AG08396 (cell line): Measurements from ENCODE around the gene SNRNP25.
A peak's percentile ranks its signal among the peaks of the same experiment; 100 is the strongest.

Experiments
- DNase-seq: peaks from one replicate; pipeline ENCODE4 v3.0.0; 2012; ENCODE audit warnings: low spot score, mixed read lengths

SNRNP25 gene

DNA sequence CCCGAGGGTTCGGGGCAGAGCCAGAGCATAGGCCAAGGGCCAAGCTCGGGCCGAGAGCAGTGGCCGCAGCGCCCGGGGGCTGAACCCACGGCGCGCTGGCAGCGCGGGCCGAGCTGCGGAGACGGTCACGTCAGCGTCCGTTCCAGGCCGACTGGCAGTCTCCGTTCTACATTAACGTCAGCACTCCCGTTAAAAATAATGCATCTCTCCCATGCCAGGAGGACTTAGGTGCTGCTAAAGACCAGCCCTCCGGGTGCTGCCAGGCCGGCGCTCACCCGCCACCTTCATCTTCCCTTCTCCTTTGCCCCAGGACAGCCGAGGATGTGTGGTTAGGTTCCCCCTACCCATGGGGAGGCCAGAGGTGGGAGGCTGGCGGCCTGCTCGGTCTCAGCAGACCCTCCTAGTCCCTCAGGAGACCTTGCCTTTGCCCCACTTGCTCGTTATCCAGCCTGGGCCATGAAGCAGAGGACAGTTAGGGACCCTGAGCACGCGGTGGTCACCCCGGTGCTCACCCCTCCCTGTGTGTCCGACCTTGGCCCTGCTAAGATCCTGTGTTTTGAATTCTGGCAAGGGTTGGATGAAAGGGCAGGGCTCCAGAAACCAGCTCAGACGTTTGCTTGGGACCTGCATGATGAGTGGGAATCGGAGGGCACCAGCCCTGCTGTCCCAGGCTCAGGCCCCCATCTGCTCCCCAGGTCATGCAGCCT lies 25.0 kb downstream of the SNRNP25 start:
- DNase-seq = peak; percentile 74

DNA sequence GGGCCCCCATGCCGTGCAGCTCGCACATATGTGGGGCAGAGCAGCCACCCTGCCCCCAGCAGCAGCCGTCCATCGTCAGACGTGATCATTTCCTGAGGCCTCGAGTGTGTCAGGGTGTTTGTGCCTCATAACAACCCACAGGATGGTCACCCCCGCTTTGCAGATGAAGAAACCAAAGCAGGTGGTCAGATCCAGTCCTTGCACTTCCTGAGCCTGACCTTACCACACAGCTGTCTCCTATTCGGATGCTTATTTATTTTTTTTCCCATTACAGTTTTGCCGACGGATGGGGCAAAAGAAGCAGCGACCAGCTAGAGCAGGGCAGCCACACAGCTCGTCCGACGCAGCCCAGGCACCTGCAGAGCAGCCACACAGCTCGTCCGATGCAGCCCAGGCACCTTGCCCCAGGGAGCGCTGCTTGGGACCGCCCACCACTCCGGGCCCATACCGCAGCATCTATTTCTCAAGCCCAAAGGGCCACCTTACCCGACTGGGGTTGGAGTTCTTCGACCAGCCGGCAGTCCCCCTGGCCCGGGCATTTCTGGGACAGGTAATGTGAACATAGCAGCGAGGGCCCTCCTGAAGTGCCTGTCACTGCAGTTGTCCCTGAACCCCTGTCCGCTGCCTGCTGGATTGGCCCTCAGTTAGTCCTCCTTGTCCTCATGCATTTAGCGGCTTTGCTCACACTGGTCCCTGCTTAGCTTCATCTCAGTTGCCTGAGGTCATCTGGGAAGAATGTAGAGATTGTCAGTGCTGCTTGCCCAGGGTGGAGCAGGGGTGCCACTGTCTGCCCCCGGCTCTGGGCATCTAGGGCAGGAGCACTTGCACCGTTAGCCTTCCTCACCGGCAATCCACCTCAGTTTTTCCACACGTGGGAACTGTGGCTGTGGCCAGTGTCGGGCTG lies 25.8 kb downstream of the SNRNP25 start:
- DNase-seq = no peak

DNA sequence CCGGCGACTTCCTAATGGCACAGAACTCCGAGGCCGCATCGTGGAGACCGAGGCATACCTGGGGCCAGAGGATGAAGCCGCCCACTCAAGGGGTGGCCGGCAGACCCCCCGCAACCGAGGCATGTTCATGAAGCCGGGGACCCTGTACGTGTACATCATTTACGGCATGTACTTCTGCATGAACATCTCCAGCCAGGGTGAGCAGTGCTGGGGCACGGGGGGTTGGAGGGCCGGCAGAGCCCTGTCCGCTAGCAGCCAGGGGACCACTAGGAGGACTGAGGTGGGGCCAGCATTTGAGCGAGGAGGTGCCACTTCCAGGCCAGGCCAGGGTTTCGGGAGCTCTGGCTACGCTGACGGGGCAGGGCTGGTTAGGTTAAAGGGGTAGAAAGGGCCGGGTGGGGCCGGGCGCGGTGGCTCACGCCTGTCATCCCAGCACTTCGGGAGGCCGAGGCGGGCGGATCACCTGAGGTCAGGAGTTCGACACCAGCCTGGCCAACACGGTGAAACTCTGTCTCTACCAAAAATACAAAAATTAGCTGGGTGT lies 29.5 kb downstream of the SNRNP25 start:
- no peak for DNase-seq

DNA sequence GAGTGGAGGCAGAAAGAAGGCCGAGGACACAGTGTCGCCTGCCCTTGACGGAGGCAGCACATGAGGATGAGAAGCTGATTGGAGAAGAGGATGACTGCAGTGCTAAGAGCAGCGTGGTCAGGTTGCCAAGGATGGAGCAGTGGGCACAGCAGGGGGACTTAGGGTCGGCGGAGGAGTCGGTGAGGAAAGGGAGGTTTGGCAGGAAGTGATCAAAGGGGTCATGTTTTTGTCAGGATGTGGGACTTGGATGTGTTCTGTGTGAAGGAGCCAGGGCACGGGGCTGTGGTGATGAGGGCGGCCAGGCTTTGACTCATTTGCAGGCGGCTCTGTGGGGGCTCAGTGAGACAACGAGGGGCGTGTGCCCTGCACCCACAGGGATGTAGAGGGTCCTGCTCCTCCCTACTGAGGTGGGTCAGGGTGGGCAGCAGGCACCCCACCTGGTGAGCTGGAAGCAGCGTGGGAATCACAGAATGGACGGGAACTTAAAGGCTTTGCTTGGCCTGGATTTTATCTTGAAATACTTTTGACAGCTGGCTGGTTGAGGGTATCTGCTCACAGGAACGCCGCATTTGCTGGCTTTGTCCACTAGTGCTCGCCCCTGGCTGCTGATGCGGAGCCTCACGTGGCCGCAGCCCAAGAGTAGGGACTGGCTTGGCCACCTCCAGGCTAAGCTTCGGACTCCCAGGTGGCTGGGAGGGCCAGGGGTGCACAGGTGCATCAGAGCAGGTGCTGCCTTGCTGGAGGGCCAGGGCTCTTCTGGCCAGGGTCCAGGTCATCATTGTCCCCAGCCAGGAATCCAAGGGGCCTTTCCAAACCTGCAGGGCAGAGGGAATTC lies 30.4 kb downstream of the SNRNP25 start:
- DNase-seq = peak; percentile 64

DNA sequence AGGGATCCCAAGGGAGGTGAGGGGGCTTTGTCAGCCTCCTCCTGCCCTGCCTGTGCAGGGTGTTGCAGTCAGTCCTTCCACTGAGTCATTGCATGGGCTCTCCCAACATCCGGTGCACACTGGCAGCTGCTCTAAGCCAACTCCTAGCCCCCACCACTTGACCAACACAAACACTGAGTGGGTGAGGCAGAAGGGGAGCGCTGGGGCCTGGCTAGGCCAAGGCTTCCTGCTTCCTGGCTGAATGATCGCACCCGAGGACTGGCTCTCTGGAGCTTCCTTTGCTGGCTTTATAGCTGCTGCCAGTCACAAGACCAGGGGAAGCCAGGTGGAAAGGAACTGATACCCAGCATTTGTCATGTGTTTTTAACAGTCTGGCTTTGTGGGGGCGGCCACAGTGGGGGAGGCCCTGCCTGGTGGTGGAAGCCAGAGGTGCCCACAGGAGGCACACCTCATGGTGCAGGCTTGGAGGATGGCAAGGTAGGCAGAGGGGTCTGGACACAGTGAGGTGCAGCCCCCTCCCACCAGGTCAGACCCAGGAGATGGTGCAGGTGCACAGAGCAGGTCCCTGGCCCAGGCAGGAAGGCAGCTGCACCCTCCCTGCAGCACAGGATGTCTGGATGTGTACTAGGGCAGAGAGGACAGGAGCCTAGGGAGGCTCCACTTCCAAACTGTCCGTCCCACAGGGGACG lies 31.2 kb downstream of the SNRNP25 start:
- peak; percentile 95 for DNase-seq

DNA sequence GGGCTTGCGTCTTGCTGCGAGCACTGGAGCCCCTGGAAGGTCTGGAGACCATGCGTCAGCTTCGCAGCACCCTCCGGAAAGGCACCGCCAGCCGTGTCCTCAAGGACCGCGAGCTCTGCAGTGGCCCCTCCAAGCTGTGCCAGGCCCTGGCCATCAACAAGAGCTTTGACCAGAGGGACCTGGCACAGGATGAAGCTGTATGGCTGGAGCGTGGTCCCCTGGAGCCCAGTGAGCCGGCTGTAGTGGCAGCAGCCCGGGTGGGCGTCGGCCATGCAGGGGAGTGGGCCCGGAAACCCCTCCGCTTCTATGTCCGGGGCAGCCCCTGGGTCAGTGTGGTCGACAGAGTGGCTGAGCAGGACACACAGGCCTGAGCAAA lies 31.8 kb downstream of the SNRNP25 start:
- DNase-seq = no peak

DNA sequence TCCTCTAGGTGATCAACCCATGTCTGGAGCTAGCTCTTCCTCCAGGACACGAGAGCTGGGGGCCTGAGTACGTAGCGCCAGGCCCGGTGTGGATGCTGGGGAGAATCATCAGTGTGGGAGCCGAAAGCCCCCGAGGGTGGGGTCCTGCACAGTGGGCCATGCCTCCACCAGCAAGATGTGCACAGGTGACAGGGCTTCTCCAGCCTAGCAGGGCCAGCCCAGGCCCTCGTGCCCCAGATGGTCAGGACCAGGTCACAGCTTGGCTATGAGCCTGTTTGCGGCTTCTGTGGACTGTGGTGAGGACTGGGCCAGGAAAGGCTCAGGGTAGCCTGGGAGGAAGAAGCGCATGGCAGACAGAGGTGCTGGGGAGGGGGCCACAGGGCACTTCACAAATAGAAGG lies 32.2 kb downstream of the SNRNP25 start:
- no peak for DNase-seq

DNA sequence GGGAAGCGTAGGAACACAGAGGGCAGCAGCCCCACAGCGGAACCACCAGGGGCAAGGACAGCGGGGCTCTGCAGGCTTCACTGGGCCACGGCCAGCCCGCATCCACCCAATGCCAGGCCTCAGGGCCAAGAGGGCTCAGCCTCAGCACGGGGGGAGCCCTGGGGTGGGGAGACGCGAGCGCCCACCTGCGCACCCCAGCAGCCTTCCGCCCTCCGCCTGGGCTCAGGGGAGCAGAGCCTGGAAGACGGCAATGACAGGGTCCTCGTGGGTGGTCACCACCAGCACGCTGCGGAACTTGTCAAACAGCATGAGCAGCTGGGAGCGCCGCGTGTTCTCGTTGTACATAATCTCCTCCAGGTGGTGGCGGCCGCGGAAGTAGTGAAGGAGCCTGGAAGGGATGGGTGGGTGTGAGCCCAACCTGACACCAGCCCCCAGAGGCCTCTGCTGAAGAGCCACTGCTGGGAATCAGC lies 32.9 kb downstream of the SNRNP25 start:
- no peak for DNase-seq

DNA sequence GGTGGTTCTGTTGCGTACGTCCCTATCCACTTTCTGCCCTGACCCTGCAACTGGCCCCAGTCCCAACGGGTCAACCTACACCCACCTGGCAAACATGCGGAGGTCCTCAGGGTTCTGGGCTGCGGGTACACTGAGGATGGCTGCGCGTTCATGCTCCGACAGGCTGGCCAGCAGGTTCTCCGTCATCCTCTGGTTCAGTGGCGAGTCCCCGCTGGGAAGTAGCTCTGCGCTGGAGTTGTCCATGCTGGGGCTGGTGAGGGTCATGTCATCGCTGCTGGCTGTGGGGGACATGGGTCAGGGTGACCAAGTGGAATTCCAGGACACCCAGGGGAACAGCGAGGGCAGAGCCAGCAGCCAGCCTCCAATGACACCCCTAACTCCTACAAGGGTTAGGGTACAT lies 35.0 kb downstream of the SNRNP25 start:
- no peak for DNase-seq

DNA sequence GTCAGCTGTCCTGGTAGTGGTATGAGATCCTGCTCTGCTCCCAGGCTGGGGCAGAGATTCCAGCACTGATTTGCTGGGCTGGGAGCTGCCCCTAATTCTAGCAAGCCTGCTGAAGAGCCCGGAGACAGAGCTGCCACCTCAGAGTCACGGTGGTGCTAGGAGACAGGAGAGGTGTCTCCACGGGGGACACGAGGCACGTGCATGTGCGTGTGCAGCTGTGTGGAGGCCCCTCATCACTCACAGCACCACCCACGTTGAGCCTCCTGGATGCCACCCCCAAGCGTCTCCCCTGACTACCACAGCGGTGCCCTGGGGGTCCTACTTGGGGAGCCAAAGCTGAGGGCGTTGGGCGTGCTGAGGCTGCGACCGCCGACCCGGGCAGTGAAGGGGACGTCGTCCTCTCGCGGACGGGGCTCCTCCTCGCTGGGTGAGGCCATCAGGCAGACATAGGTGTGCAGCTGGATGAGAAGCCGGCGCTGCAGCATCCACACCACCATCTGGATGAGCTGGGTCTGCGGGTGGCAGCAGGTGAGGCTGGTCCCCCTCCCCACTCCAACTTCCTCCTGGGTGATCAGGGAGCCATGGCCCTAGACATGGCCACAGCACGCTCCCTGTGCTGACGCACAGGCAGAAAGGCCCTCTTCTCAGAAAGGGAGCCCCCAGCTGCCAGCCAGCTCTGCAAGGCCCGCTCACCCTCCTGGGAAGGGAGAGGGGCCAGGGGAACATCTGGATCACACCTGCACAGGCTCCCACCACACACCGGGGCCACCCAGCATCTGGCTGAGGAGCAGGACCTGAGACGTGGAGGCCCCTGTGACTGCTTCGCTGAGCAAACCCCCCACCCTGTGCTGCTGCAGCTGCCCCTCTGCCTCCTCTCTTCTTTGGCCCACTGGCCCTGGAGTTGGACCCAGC lies 36.0 kb downstream of the SNRNP25 start:
- DNase-seq = no peak

DNA sequence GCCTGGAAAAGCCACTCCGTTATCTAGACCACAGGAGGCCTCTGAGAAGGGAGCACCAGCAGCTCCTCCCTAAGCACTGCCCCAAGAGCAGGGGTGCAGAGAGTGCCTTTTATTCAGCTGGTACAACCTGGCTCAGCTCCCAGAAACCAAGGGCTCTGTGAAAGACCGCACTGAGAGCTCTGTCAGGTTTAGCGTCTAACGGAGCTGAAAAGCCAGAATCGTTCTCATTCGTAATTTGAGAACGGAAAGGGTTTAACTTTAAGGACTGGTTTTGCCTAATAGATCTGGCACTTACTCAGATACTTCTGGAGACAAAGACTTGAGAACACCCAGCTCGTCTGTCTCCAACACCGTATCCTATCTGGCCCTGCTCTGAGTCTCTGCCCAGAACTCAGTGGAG lies 37.9 kb downstream of the SNRNP25 start:
- no peak for DNase-seq

DNA sequence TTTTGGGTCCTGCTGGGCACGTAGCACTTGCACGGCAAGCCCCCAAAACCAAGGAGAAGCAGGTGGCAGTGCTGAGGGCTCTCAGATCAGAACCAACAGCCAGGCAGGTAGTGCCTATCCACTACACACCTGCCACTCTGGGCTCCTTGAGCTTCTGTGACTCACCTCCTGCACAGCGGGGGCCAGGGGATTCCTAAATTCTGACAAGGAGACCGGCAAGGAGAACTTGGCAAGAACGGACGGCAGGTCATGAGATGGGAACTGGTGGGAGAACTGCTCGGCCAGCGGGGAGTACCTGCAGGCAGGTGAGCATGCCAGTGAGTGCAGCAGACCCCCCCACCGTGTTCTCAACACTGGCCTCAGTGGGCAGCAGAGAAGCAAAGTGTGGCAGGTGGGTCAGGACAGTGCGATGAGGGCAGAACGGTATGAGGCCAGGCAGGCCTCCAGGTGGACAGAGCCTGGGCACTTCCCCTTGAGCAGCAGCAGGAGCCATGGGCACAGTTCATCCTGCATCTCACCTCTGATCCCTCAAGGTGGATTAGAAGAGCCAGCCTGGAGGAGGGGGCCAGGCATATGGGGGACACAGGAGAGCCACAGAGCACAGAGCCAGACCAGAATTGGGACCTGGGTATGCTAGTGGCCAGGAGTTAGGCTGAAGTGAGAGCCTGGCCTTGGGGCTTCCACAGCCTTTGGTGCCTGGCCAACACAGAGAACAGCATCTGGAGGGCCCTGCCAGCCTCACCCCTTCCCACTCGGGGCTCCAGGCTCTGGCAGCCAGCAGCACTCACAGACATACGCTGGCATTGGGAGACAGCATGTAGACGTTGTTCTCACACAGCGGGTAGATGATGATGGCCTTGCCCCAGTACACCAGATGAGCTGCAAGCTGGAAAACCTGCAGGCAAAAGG lies 39.1 kb downstream of the SNRNP25 start:
- no peak for DNase-seq

DNA sequence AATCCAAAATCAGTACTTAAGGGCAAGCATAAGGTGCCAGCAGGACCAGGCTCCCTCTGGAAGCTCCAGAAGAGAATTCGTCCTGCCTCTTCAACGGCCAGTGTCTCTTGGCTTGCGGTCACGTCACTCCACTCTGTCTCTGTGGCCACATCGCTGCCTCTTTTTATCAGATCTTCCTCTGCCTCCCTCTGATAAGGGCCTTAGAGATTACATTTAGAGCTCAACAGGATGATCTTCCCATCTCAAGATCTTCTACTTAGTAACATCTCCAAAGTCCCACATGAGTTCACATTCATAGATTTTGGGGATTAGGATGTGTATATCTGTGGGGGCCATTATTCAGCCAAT lies 41.3 kb downstream of the SNRNP25 start:
- DNase-seq = no peak

DNA sequence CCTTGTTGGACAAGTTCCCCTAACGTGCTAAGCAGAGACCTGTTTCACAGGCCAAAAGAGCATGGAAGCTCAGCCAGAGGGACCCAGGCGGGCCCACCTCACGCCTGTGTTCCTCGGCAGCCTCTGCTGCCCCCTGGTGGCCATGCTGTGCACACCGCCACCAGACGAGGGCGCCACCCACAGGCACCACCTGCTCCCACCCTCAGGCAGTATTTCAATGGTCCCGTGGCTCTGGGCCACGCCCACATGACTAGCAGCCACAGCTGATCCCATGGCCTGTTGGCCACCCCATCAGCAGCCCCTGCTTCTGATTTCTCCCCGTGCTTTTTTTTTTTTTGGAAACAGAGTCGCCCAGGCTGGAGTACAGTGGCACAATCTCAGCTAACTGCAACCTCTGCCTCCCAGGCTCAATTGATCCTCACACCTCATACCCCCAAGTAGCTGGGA lies 43.3 kb downstream of the SNRNP25 start:
- peak; percentile 94 for DNase-seq

DNA sequence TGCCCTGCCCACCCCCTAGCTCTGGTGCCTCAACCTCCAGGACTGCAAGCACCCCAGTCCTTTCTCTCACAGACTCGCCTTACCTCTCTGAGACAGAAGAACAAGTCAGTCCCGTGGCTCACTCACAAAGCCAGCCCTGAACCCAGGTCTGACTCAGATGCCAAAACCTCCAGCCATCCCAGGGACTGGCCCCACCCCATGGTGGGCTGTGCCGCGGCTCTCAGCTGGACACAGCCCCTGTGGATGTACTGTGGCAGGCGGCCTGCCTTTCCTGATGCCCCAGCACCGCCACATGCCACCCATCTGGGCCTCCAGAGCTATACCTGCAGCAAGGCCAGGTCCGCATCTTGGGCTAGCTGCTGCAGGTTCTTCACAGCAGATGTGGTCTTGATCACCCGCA lies 44.2 kb downstream of the SNRNP25 start:
- DNase-seq = peak; percentile 22

DNA sequence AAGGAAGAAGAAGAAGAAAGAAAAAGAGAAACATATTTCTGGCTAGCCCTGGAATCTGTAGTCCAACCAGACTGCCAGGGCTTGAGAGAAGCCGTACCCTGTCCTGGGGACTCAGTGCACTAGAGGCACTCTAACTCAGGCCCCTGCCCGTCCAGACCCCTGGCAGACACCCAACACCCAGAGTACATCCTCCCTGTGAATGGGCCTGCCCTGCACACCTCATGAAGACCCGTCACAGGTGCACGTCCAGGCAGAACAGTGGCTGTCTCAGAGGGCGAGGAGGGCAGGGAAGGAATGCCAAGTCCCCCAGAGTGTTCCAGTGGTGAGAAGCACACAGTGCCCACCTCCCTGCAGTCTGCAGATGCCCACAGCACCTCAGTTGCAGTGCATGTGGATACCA lies 47.4 kb downstream of the SNRNP25 start:
- no peak for DNase-seq

DNA sequence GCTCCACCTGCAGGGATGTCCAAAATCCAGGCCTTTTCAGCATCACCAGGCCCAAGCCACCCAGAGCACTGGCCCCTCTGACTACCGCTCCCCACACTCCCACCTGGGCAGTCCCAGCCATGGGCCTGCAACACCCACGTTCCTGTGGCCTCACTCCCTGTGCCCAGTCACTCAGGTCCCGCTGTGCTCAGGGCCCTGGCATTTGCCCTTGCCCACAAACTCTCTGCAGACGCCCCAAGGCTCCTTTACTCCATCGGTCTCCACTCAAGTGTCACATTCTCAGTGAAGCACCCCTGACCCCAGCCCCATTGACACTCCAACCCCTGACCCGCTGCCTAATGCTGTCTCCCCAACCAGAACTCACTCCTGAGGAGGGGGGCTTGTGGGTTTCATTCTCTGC lies 48.0 kb downstream of the SNRNP25 start:
- DNase-seq = no peak

DNA sequence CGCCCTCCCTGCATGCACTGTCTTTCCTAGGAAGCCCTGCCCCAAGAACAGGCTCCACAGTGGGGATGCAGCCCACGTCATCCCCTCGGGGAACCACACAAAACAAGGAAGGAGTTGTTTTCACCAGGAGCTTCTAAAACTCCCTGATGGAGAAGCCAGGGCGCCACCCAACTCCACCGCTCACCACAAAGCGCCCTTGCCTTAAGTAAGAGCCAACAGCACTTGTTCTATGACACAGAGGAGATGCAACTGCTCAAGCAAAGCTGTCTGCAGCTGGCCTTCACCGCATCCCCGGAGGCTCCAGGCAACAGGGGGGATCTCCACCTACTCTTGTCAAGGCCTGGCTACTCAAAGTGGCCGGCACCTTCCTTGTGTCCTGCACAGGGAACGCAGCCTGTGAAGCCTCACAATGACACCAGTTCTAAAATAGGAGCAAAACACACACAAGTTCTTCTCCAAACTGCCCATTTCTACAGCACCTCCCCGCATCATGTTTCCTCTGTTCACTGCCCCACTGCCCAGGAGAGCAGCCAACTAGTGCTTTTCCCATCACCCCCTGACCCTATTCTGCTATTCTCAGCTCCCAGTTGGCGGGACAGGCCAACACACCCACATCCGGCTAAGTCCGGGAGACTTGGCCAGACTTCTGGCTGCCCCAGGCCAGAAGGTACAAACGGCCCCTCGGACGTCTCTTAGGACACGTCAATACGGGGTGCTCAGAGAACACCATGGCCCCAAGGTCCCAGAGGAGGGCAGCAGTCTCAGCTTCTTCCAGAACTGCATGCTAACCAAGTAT lies 48.6 kb downstream of the SNRNP25 start:
- DNase-seq = no peak

DNA sequence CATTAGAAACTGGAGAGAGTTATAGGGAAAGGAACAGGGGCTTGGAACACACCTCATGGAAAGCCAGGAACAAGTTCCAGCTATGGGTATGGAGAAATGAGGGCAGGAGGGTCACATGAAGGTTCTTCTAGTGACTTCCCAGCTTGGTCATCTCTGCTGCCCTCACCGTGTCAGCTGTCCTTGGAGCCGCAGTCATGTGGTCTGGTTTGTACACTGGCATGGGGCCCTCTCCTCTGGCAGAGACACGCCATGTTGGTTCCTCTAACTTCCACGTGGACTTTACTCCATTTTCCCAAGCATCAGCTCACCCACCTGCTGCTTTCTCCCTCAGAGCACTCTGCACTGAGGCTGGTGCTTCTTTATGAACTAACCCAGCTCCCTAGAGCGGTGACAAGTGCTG lies 50.7 kb downstream of the SNRNP25 start:
- no peak for DNase-seq
